Calu3 (cell line): ENCODE results near the gene LTB. TPM values are rescaled to one million over a fixed set of nuclear protein-coding genes. Genes with fewer than 3 reads are reported as not detected.

Source experiments
- BruUV-seq: library from RNA; stranded (reverse); fragments of 400-500 nt; replicated peaks from 2 replicates; lab custom pipeline; 2021; lab: Mats Ljungman, UMichigan
- CTCF ChIA-PET: fragments of 300-600 bp; sonication (Branson Sonifier 250); formaldehyde crosslinking; loops from one replicate; lab custom pipeline; 2022; ENCODE audit warnings: antibody characterized with exemption; lab: Charles Lee
- DNase-seq: peaks from one replicate; pipeline ENCODE4 v3.0.0; 2022
- H3K27ac Mint-ChIP-seq: one replicate; pipeline ENCODE4 v1.8.0; 2022; ENCODE audit warnings: mixed read lengths; ENCODE audit not compliant: unreplicated experiment
- H3K27me3 Mint-ChIP-seq: one replicate; pipeline ENCODE4 v1.8.0; 2022; ENCODE audit warnings: mixed read lengths; ENCODE audit not compliant: unreplicated experiment
- H3K36me3 Mint-ChIP-seq: one replicate; pipeline ENCODE4 v1.8.0; 2022; ENCODE audit warnings: mild to moderate bottlenecking, moderate library complexity, mixed read lengths; ENCODE audit not compliant: insufficient read depth, unreplicated experiment
- H3K4me1 Mint-ChIP-seq: one replicate; pipeline ENCODE4 v1.8.0; 2022; ENCODE audit warnings: mild to moderate bottlenecking, low read depth, mixed read lengths; ENCODE audit not compliant: unreplicated experiment
- H3K4me3 Mint-ChIP-seq: one replicate; pipeline ENCODE4 v1.8.0; 2022; ENCODE audit warnings: mild to moderate bottlenecking, low read depth, moderate library complexity, mixed read lengths; ENCODE audit not compliant: unreplicated experiment
- H3K9me3 Mint-ChIP-seq: one replicate; pipeline ENCODE4 v1.8.0; 2022; ENCODE audit warnings: low read depth, mixed read lengths; ENCODE audit not compliant: unreplicated experiment
- intact Hi-C: fragments of 100-400 bp; cut with micrococcal nuclease; formaldehyde crosslinking; loops from one replicate; pipeline ENCODE4 v1.10.0; 2022; ENCODE audit not compliant: unreplicated experiment
- total RNA-seq: library from RNA; stranded (reverse); gene quantifications from 2 replicates; pipeline ENCODE4 v1.2.3, GENCODE V29; 2022
- TF ChIP-seq, protein P1 (sequence below): fragments of 200-600 bp; IDR thresholded peaks from one replicate; pipeline ENCODE4 v1.8.0; 2022; ENCODE audit warnings: antibody characterized with exemption; ENCODE audit not compliant: unreplicated experiment

LTB gene
- total RNA-seq, 1 experiment from 2014 or later: 1.4 TPM

DNA sequence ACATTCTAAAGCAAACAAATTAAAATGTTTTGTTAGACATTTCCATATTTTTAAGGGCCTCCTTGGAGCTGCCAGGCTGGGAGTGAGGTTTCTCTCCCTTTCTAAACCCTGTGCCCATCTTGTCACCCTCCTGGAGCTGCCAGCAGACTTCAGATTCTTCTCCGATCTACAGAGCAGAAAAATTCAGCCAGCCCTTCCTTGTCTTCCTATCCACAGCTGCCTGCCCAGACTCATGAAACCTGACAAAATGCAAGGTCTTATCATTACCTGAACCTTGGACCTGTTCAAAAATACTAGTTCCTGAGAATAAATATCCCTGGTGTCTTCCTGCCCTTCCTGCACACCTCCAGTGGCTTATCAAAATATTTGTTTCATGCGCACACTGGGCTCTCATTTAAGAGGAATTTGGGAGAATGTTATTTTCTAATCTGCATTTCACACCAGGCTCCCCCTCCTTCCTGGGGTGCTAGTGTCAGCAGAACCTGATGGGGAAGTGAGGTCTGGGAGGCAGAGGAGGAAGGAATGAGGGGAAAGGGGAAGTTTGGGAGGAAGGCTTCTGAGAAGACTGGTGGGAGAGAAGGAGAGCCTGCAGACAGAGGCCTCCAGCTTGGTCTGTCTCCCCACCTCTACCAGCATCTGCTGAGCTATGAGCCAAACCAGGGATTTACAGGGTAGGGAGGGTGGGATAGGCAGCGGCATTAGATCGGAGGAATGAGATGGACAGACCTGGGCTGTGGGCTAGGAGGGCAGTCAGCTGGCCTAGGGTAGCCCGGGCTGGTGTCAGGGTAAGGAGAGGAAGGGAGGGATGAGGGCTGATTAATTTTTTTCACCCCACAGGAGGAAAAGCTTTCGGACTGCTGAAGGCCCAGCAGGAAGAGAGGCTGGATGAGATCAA is 32.7 kb upstream of the LTB start, which contains the start of gene AIF1:
AIF1 (plus strand) TSS at position 551 of the 895 bp plus-strand sequence; CDS start at position 647, 96 bp downstream.
- H3K27ac Mint-ChIP-seq: no peak within 1 kb of the TSS
- CTCF ChIA-PET: interaction anchor here (1.1 kb wide), 1 partner anchor 16 kb away, joined by 4 read pairs; no protein-coding TSS in a partner anchor
- H3K36me3 Mint-ChIP-seq: peaks cover 2% of the 10 kb centered on the region
- no peak within 1 kb of the TSS for H3K4me3 Mint-ChIP-seq
- DNase-seq: no peak
- TF ChIP-seq, protein P1, sequence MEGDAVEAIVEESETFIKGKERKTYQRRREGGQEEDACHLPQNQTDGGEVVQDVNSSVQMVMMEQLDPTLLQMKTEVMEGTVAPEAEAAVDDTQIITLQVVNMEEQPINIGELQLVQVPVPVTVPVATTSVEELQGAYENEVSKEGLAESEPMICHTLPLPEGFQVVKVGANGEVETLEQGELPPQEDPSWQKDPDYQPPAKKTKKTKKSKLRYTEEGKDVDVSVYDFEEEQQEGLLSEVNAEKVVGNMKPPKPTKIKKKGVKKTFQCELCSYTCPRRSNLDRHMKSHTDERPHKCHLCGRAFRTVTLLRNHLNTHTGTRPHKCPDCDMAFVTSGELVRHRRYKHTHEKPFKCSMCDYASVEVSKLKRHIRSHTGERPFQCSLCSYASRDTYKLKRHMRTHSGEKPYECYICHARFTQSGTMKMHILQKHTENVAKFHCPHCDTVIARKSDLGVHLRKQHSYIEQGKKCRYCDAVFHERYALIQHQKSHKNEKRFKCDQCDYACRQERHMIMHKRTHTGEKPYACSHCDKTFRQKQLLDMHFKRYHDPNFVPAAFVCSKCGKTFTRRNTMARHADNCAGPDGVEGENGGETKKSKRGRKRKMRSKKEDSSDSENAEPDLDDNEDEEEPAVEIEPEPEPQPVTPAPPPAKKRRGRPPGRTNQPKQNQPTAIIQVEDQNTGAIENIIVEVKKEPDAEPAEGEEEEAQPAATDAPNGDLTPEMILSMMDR: no peak
- no peaks in the 10 kb centered on the region for H3K4me1 Mint-ChIP-seq
- intact Hi-C loops: no loop called here
- BruUV-seq: no TSS peak
- peaks cover 51% of the 10 kb centered on the region for H3K27me3 Mint-ChIP-seq
- no peaks in the 10 kb centered on the region for H3K9me3 Mint-ChIP-seq

DNA sequence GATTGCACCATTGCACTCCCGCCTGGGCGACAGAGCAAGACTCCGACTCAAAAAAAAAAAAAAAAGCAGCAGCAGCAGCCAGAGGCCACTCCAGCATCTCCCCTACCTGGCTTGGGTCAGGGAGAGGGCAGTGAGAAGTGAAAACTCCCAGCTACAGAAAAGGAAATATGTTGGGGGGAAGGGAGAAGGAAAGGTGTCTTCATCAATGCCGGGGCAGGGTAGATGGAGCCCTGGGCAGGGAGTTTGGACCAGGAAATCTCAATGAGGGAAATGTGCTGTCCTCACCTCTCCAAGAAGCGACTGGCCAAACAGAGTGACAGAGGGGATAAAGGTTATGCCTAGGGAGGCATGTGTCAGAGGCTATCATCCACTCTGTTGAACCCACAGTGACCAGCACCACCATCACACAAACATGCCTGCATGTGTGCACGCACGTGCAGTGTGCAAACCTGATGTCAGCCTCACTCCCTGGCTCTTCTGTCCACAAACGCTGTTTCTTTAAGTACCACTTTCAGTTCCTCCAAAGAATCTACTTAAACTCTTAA is 31.9 kb upstream of the LTB start:
- H3K27ac Mint-ChIP-seq: no peak overlapping the region
- peaks cover 53% of the 10 kb centered on the region for H3K27me3 Mint-ChIP-seq
- no peaks in the 10 kb centered on the region for H3K36me3 Mint-ChIP-seq
- H3K4me3 Mint-ChIP-seq: no peak overlapping the region
- CTCF ChIA-PET: interaction anchor here (1.1 kb wide), 1 partner anchor 16 kb away, joined by 4 read pairs; no protein-coding TSS in a partner anchor
- no peak for DNase-seq
- intact Hi-C loops: no loop called here
- TF ChIP-seq, protein P1: no peak
- H3K9me3 Mint-ChIP-seq: no peaks in the 10 kb centered on the region
- no TSS peak for BruUV-seq
- no peaks in the 10 kb centered on the region for H3K4me1 Mint-ChIP-seq

DNA sequence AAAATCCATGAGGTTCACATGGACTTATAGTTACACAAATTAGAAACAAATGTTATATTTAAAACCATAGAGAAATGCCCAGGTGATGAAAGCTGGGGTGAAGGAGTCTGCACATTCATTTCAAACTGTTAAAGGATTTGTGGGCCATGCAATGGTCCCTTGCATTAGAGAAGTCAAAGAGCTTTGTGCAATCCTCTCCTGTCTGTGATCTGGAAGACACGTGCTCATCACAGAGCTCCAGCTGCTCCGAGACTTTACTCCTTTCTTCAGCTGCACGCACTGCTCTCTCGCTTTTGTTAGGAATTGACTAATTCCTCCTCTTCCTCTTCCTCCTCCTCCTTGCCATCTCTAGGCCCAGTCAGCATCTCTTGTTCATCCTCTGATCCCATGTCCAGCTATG is 28.7 kb upstream of the LTB start:
- peaks cover 42% of the 10 kb centered on the region for H3K27me3 Mint-ChIP-seq
- intact Hi-C loops: no loop called here
- no peaks in the 10 kb centered on the region for H3K9me3 Mint-ChIP-seq
- CTCF ChIA-PET: interaction anchor here (0.7 to 1.0 kb wide), 2 partner anchors 13 to 244 kb away, joined by 4 read pairs; no protein-coding TSS in a partner anchor
- TF ChIP-seq, protein P1: no peak
- no peak overlapping the region for H3K27ac Mint-ChIP-seq
- no peak overlapping the region for H3K4me3 Mint-ChIP-seq
- H3K36me3 Mint-ChIP-seq: no peaks in the 10 kb centered on the region
- no peaks in the 10 kb centered on the region for H3K4me1 Mint-ChIP-seq
- no peak for DNase-seq
- BruUV-seq: no TSS peak

DNA sequence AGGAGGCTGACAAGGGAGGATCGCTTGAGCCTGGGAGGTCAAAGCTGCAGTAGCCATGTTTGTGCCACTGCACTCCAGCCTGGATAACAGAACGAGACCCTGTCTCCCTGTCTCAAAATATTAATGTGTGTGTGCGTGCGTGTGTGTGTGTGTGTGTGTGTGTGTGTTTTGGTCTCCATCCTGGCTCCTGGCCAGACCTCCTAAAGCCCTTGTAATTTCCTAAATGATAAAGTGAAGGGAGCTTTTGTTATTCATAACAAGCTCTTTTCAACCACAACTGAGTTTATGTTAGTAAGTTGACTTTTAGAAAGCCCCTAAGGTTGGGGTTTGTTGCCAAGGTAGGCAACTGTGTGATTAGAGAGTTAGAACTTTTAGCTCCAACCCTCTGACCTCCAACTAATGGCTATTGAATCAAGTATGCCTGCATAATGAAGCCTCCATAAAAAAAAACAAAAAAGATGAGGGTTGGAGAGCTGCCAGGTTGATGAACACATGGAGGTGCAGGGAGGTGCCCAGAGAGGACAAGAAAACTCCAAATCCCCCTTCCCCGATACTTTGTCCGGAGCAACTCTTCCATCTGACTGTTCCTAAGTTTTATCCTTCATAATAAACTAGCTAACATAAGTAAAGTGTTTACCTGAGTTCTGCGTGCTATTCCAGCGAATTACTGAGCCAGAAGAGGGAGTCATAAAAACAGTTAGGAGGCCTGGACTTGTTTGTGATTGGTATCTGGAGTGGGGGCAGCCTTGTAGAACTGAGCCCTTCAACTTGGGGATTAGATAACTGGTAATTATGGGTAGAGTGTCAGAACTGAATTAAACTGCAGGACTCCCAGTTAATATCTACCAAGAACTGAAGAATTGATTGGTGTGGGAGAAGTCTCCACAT is 27.5 kb upstream of the LTB start:
- Mint-ChIP-seq H3K9me3 (no peaks in the 10 kb centered on the region), H3K4me1 (no peaks in the 10 kb centered on the region), H3K27ac (no peak overlapping the region), H3K36me3 (no peaks in the 10 kb centered on the region), H3K27me3 (peaks cover 33% of the 10 kb centered on the region), H3K4me3 (no peak overlapping the region)
- intact Hi-C loops: no loop called here
- CTCF ChIA-PET: interaction anchor here (0.7 to 1.3 kb wide), 4 partner anchors 11 to 218 kb away, joined by 3 to 6 read pairs (median 3); no protein-coding TSS in a partner anchor
- DNase-seq: no peak
- TF ChIP-seq, protein P1: no peak
- no TSS peak for BruUV-seq
